Umbilical cord (tissue), 2 donors: ENCODE data around the gene TMC5. TPM values are rescaled to one million over a fixed set of nuclear protein-coding genes. Genes with fewer than 3 reads are reported as not detected.

ENCODE experiments used
- DNase-seq: peaks from one replicate; pipeline ENCODE4 v3.0.0-alpha.2; 2015; ENCODE audit warnings: low spot score
- total RNA-seq: library from RNA; depleted of rRNA; stranded (reverse); fragments of >200 nt; gene quantifications from one replicate; pipeline ENCODE4 v1.2.3, GENCODE V29; 2014; ENCODE audit warnings: low replicate concordance; ENCODE audit not compliant: insufficient read depth

TMC5 gene
- total RNA-seq, 1 donor from 2014 or later = 0.96 TPM

GRCh38 chr16:19458722-19459379, 41.2 kb downstream of the TMC5 start:
- no peak for DNase-seq

GRCh38 chr16:19460397-19460796, 42.7 kb downstream of the TMC5 start:
- DNase-seq = no peak

GRCh38 chr16:19463468-19464315, 46.0 kb downstream of the TMC5 start:
- DNase-seq = no peak

- no peak for DNase-seq
Observed at GRCh38 chr16:19468300-19468699, 50.6 kb downstream of the TMC5 start.

GRCh38 chr16:19472482-19472881, 54.8 kb downstream of the TMC5 start:
- DNase-seq = no peak

- no peak for DNase-seq
Observed at GRCh38 chr16:19474617-19475016, 56.9 kb downstream of the TMC5 start.

- DNase-seq = no peak
Observed at GRCh38 chr16:19478505-19478904, 60.8 kb downstream of the TMC5 start.

- DNase-seq = no peak
Observed at GRCh38 chr16:19479302-19479721, 61.6 kb downstream of the TMC5 start.

- no peak for DNase-seq
Observed at GRCh38 chr16:19481296-19481695, 63.6 kb downstream of the TMC5 start.

- DNase-seq = no peak
Observed at GRCh38 chr16:19481769-19482168, 64.1 kb downstream of the TMC5 start.

- no peak for DNase-seq
Observed at GRCh38 chr16:19482291-19482690, 64.6 kb downstream of the TMC5 start.

- no peak for DNase-seq
Observed at GRCh38 chr16:19484096-19484495, 66.4 kb downstream of the TMC5 start.

- DNase-seq = no peak
Observed at GRCh38 chr16:19485611-19486010, 67.9 kb downstream of the TMC5 start.

- no peak for DNase-seq
Observed at GRCh38 chr16:19486051-19486450, 68.4 kb downstream of the TMC5 start.

GRCh38 chr16:19486750-19487325, 69.2 kb downstream of the TMC5 start:
- DNase-seq = no peak

GRCh38 chr16:19488213-19488640, 70.5 kb downstream of the TMC5 start:
- no peak for DNase-seq

- no peak for DNase-seq
Observed at GRCh38 chr16:19490619-19491018, 72.9 kb downstream of the TMC5 start.

GRCh38 chr16:19497176-19497575, 79.5 kb downstream of the TMC5 start:
- peak; percentile 15 for DNase-seq

GRCh38 chr16:19499006-19499405, 81.3 kb downstream of the TMC5 start:
- DNase-seq = no peak

- DNase-seq = no peak
Observed at GRCh38 chr16:19499481-19499880, 81.8 kb downstream of the TMC5 start.

GRCh38 chr16:19502395-19503131, 84.9 kb downstream of the TMC5 start:
- peak; percentile 68 for DNase-seq
